ENCODE data around the gene E2F4.
A peak's percentile ranks its signal among the peaks of the same experiment; 100 is the strongest.

E2F4 gene

GRCh38 chr16:67157106-67157748, 34.7 kb upstream of the E2F4 start:
- CTCF ChIA-PET: no interaction called here
- POLR2A ChIA-PET (ENCODE audit: low non-redundant PET): no interaction called here
- DNase-seq (ENCODE audit: low spot score): no peak

GRCh38 chr16:67157892-67158635, 33.9 kb upstream of the E2F4 start:
- TF ChIP-seq, protein P1, sequence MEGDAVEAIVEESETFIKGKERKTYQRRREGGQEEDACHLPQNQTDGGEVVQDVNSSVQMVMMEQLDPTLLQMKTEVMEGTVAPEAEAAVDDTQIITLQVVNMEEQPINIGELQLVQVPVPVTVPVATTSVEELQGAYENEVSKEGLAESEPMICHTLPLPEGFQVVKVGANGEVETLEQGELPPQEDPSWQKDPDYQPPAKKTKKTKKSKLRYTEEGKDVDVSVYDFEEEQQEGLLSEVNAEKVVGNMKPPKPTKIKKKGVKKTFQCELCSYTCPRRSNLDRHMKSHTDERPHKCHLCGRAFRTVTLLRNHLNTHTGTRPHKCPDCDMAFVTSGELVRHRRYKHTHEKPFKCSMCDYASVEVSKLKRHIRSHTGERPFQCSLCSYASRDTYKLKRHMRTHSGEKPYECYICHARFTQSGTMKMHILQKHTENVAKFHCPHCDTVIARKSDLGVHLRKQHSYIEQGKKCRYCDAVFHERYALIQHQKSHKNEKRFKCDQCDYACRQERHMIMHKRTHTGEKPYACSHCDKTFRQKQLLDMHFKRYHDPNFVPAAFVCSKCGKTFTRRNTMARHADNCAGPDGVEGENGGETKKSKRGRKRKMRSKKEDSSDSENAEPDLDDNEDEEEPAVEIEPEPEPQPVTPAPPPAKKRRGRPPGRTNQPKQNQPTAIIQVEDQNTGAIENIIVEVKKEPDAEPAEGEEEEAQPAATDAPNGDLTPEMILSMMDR (conservative IDR thresholded peaks at IDR 0.05; ENCODE audit: low read depth): no peak
- no peak for DNase-seq (ENCODE audit: low spot score)
- POLR2A ChIA-PET (ENCODE audit: low non-redundant PET): no interaction called here
- CTCF ChIA-PET: interaction anchor here (0.6 kb wide), 1 partner anchor 615 kb away, joined by 3 read pairs; no protein-coding TSS in a partner anchor
- H3K27ac ChIP-seq: peak overlapping the region; percentile 40

More at GRCh38 chr16:67157106-67157748, 34.7 kb upstream of the E2F4 start:
- TF ChIP-seq, protein P1 (conservative IDR thresholded peaks at IDR 0.05; ENCODE audit: low read depth): no peak
- no peak overlapping the region for H3K27ac ChIP-seq

DNA sequence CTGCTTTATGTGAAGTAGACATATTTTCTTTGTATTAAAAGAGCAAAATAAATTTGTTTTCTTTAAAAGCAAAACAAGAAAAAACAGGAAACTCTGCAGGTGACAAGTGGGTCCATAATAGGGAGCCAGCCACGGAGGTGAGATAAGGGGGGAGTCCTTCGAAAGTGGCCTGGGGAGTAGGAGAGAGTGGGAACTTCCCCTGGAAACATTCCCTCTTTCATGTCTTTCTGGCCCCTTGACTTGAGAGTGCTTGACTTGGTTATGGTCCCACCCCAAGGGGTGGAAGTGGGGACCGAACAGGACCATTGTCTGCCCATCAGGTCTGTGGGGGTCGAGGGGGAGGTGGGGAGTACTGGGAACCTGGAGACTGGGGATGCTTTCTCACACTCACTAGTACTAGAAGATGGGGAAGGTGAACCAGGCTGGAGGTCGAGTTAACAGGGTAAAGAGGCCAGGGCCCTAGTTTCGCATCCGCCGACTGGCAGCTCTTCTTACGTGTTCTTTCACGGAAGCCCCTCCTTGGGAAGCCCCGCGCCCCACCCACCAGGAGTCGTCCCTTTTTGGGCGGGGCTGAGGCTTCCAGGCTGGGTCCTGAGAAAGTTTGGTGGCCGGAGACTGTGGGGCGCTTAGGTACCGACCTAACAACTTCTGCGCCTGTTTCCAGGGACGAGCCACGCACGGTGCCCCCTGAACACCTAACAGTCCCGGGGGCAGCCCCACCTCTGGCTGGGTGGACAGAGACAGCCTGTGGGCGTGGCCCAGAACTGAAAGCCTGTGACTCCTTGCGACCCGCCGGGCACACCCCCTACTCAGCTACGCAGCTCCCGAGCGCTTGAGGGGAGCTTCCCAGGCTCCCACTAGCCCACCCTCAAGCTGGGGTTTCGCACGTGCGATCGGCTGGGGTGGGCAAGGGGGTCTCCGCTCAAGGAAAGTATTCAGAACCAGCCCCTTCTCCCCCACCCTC, 33.0 kb upstream of the E2F4 start:
- CTCF ChIA-PET: interaction anchor here (0.7 kb wide), 1 partner anchor 27 kb away, joined by 3 read pairs; no protein-coding TSS in a partner anchor
- DNase-seq (ENCODE audit: low spot score): no peak

DNA sequence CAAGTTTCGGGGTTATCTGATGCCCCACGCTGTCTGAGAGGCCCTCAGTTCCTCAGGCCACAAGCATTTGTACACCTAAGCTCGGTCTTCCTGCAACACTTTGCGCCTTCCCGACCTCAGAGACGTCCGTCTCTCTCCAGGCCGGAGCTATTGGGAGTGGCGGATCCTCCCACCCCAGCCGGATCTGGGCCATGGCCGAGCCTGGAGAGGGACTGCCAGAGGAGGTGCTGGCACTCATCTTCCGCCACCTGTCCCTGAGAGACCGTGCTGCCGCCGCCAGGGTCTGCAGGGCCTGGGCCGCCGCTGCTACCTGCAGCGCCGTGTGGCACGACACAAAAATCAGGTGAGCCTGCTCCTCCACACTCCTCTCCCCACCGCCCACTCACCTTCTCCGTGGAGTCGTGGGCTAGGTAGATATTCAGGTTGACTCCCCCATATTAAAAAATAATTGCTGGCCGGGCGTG, 30.3 kb upstream of the E2F4 start:
- TF ChIP-seq, protein P1 (conservative IDR thresholded peaks at IDR 0.05; ENCODE audit: low read depth): no peak
- POLR2A ChIA-PET (ENCODE audit: low non-redundant PET): no interaction called here
- peak overlapping the region; percentile 82 for H3K27ac ChIP-seq
- DNase-seq (ENCODE audit: low spot score): no peak
- CTCF ChIA-PET: interaction anchor here (1.0 kb wide), 1 partner anchor 18 kb away, joined by 3 read pairs; no protein-coding TSS in a partner anchor

More for the DNA sequence above, 33.0 kb upstream of the E2F4 start:
- POLR2A ChIA-PET (ENCODE audit: low non-redundant PET): interaction anchor here (1.0 kb wide), 1 partner anchor 188 kb away, joined by 3 read pairs; no protein-coding TSS in a partner anchor
- H3K27ac ChIP-seq: peak overlapping the region; percentile 82
- TF ChIP-seq, protein P1 (conservative IDR thresholded peaks at IDR 0.05; ENCODE audit: low read depth): no peak

GRCh38 chr16:67162506-67163163, 29.3 kb upstream of the E2F4 start:
- CTCF ChIA-PET: interaction anchor here (0.6 to 1.4 kb wide), 5 partner anchors 12 to 184 kb away, joined by 3 to 5 read pairs (median 3); no protein-coding TSS in a partner anchor
- TF ChIP-seq, protein P1 (conservative IDR thresholded peaks at IDR 0.05; ENCODE audit: low read depth): no peak
- peak overlapping the region; percentile 98 for H3K27ac ChIP-seq
- no peak for DNase-seq (ENCODE audit: low spot score)
- POLR2A ChIA-PET (ENCODE audit: low non-redundant PET): interaction anchor here (1.2 kb wide), 1 partner anchor 12 kb away, joined by 6 read pairs; no protein-coding TSS in a partner anchor
